H1 (cell line): ENCODE data around the gene PPM1M. TPM values are rescaled to one million over a fixed set of nuclear protein-coding genes. Genes with fewer than 3 reads are reported as not detected.

Experiments used
- ATF2 ChIP-seq: IDR thresholded peaks from 2 replicates; pipeline ENCODE4 v1.6.1; 2012; ENCODE audit warnings: low read length, inconsistent platforms
- CHD7 ChIP-seq: fragments of 300-600 bp; sonication (generic); IDR thresholded peaks from 2 replicates; pipeline ENCODE4 v1.7.1; 2012; ENCODE audit warnings: low read length, moderate library complexity, mild to moderate bottlenecking, inconsistent platforms; ENCODE audit not compliant: insufficient replicate concordance
- CTCF ChIP-seq, 3 experiments: IDR thresholded peaks; 1 replicate in 2 of 3; 2 replicates in 1 of 3; pipeline versions ENCODE4 v1.5.1 to v1.6.1; 2011; ENCODE audit warnings: low read length in 3 of 3, mild to moderate bottlenecking in 3 of 3, inconsistent platforms in 2 of 3, low read depth in 1 of 3, moderate library complexity in 1 of 3; ENCODE audit not compliant: insufficient read depth in 1 of 3; ENCODE audit errors: control extremely low read depth in 1 of 3
- EZH2 ChIP-seq: fragments of 200-600 bp; sonication (generic); IDR thresholded peaks from 2 replicates; pipeline ENCODE4 v1.7.1; 2012; ENCODE audit warnings: low read depth, mild to moderate bottlenecking, moderate library complexity, low read length, inconsistent platforms; ENCODE audit not compliant: severe bottlenecking
- MAFK ChIP-seq: IDR thresholded peaks from 2 replicates; pipeline ENCODE4 v1.6.1; 2012; ENCODE audit warnings: low read depth, mild to moderate bottlenecking, improper control_type of control experiment, low read length
- TBP ChIP-seq: IDR thresholded peaks from 2 replicates; pipeline ENCODE4 v1.6.1; 2011; ENCODE audit warnings: low read depth, low read length, improper control_type of control experiment
- polyA plus RNA-seq, 7 experiments: library from polyadenylated mRNA; depleted of rRNA in 3 of 7; stranded (reverse) in 5 of 7; unstranded in 2 of 7; fragments of >200 nt in 5 of 7; fragments of 200-250 nt in 2 of 7; gene quantifications; 1 replicate in 5 of 7; 2 replicates in 1 of 7; 4 replicates in 1 of 7; pipeline versions ENCODE4 v1.2.1 to v1.2.3, GENCODE V29; 2011 to 2013; ENCODE audit warnings: missing spikeins in 2 of 7, mixed read lengths in 2 of 7
- total RNA-seq: library from RNA; stranded (reverse); fragmentation: NEBNext Ultra II Directional; extraction: Animal tissue kit (Norgen Biotek cat#: 25700); gene quantifications from 2 replicates; pipeline ENCODE4 v1.2.1, GENCODE V29; 2021

The PPM1M gene
- total and polyA plus RNA-seq, 2 of the 8 experiments (the other 6 are each of a cell fraction or from before 2014, with no cell fraction given) = 5.2 to 6.3 TPM

DNA sequence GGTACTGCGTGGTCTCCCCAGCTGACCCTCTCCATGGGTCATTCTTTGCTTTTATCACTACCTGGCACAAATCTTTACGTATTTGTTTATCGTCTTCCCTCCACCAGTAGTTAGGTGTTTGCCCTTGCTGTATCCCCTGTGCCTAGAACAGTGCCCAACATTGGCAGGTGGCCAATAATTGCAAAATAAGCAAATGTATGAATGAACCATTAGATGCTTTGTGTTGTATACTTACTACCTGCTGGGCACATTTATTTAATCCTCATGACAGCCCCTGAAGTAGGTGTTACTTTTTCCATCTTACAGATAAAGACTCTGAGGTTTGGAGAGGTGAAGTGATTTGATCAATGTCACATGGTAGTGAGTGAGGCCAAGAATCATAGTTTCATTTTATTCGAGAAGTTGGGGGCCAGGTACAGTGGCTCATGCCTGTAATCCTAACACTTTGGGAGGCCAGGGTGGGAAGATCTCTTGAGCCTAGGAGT is 4.6 kb upstream of the PPM1M start (continued):
- TF ChIP-seq CHD7 (no peak), TBP (no peak), ATF2 (no peak), CTCF (IDR thresholded peaks at IDR 0.05; ENCODE audit: control extremely low read depth in 1 of 3, insufficient read depth in 1 of 3, low read depth in 1 of 3, low read length in 3 of 3) (no peak), EZH2 (no peak), MAFK (no peak)
